GM19328 (cell line): ENCODE data around the gene GBP6.
"Not testable (repeated sequence)": the region's sequence is repeated elsewhere in the genome, so short reads cannot be mapped to it uniquely, and the experiment has no call there.

Experiments
- ATAC-seq: cut with Tn5 transposase; IDR thresholded peaks from one replicate; pipeline ENCODE4 v1.9.1; 2021; ENCODE audit warnings: mild to moderate bottlenecking, moderate library complexity; ENCODE audit not compliant: unreplicated experiment

The GBP6 gene

DNA sequence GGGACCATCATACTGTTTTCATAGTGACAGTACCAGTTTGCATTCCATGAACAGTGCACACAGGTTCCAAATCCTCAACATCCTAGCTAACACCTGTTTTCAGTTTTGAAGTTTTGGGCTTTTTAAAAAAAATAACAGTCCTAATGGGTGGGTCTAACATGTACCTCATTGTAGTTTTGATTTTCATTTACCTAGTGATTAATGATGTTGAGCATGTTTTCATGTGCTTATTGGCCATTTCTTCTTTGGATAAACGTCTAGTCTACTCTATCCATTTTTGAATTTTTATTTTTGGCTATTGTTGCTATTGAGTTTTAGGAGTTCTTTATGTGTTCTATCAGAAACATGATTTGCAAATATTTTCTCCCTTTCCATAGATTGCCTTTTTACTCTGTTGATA, 3.4 kb downstream of the GBP6 start:
- ATAC-seq: no peak

DNA sequence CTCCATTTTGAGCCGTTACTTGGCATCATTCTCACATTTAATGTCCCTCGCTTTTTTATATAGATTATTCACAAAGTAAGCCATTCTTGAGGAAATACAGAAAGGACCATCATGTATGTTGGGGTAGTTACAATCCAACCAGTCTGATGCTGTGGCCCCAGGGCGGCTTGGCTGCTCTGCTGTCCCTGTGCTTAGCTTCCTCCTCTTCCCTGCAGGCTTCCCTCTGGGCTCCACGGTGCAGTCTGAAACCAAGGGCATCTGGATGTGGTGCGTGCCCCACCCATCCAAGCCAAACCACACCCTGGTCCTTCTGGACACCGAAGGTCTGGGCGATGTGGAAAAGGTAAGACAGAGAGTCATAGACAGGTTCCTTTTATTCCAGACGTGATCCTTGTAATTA, 5.5 kb downstream of the GBP6 start:
- ATAC-seq: no peak

DNA sequence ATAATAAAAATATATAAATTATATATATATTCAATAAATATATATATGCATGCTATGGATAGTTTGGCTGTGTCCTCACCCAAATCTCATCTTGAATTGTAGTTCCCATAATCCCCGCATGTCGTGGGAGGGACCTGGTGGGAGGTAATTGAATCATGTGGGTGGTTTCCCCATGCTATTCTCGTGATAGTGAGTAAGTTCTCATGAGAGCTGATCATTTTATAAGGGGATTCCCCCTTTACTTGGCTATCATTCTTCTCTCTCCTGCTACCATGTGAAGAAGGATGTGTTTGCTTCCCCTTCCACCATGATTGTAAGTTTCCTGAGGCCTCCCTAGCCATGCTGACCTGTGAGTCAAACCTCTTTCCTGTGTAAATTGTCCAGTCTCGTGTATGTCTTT, 10.0 kb downstream of the GBP6 start:
- ATAC-seq: not testable (repeated sequence)

DNA sequence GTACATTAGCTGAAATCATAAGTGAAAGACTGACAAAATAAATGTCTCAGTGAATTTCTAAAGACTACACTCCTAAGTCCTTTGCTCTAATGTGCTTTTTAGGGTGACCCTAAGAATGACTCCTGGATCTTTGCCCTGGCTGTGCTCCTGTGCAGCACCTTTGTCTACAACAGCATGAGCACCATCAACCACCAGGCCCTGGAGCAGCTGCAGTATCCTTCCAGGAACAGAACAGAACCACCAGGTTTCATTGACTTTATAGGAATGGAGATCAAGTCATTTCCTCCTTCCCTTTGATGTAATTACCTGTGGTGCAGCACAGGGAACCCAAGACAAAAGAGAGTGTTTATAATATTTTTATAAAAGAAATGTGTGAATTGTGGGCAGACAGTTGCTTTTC, 14.1 kb downstream of the GBP6 start:
- no peak for ATAC-seq

DNA sequence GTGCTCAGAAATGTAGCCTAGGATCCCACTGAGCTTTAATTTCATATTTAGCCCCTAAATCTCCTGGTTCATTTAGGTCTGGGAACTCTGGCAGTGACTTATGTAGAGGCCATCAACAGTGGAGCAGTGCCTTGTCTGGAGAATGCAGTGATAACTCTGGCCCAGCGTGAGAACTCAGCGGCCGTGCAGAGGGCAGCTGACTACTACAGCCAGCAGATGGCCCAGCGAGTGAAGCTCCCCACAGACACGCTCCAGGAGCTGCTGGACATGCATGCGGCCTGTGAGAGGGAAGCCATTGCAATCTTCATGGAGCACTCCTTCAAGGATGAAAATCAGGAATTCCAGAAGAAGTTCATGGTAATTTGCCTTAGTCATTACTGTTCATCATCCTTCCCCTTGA, 17.8 kb downstream of the GBP6 start:
- ATAC-seq: no peak

DNA sequence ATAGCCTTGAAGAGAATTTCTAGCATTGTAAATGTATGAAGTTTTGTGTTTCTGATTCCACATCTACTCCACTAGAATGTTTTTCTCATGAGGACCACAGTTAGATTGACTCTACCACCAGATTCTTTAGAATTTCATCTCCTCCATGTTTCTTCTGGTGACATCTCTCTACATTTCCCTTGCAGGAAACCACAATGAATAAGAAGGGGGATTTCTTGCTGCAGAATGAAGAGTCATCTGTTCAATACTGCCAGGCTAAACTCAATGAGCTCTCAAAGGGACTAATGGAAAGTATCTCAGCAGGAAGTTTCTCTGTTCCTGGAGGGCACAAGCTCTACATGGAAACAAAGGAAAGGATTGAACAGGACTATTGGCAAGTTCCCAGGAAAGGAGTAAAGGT, 18.6 kb downstream of the GBP6 start:
- no peak for ATAC-seq

DNA sequence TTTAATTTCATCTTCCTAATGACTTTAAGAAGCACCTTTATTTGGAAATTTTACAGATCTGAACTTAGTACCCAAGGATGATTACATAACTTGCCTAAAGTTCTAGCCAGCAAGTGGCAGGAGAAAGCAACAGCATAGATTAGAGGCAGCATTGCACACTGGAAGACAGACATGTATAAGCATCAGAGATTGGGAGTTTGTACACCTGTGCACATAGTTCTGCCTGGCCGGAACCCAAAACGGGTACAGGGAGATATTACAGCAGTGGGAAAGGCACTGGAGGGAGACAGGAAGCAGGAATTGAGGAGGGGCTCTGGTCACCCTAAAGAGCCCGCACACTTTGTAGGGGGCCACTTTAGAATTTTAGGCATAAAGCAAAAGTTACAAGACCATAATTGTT, 19.3 kb downstream of the GBP6 start:
- ATAC-seq: no peak

DNA sequence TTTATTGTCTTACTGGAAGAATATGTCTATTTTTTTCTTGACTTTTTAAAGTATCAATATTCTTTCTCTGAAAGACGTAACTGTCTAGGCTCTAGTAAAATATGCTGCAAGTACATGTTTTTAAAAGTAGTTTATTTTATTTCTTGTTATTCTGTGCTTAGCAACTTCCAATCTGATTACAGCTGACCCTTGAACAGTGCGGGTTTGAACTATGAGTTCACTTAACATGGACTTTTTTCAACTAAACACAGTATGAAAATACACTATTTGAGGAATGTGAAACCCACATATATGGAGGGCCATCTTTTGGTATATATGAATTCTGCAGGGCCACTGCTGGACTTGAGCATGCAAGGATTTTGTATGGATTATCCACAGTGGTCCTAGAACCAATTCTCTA, 26.8 kb downstream of the GBP6 start:
- ATAC-seq: no peak

DNA sequence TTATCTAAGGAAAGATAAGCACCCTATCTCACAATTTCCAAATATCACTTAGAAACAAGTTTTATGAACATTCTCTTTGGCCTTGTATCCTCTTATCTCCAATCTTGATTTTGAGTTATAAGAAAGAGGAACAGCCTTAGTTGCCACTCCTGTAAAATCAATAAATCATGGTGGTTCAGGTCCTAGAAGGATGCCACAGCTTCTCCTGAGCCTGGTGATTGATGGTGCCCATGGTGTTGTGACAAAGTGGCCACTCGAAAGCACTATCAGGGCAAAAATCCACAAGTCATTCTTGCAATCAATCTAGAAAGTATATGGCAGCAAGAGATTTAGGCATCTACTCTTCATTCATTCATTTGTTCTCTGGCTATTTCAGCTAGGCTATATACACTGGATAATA, 27.8 kb downstream of the GBP6 start:
- no peak for ATAC-seq

DNA sequence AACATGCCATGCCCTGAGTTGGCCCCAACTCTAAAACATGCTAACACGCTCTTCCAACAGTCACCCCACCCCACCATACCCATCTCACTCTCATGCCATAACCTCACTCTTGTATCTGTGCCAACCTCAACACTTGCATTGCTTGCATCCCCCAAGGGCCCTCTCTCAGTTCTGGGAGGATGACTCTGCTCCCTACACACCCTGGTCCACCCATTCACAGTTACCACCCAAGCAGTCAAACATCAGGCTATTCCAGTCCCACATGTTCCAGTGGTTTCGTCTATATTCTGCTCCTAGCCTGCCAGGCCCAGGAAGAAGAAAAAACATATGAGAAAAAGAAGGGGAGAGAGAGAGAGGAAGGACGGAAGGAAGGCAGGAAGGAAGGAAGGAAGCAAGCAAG, 31.0 kb downstream of the GBP6 start:
- ATAC-seq: no peak

DNA sequence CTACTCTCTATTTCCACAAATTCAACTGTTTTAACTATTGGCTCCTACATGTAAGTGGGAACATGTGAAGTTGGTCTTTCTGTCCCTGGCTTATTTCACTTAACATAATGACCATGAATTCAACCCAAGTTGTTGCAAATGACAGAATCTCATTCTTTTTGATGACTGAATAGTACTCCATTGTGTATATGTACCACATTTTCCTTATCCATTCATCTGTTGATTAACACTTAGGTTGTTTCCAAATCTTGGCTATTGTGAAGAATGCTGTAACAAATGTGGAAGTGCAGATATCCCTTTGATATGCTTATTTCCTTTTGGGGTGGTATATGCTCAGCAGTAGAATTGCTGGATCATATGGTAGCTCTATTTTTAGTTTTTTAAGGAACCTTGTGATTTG, 33.0 kb downstream of the GBP6 start:
- ATAC-seq: no peak

DNA sequence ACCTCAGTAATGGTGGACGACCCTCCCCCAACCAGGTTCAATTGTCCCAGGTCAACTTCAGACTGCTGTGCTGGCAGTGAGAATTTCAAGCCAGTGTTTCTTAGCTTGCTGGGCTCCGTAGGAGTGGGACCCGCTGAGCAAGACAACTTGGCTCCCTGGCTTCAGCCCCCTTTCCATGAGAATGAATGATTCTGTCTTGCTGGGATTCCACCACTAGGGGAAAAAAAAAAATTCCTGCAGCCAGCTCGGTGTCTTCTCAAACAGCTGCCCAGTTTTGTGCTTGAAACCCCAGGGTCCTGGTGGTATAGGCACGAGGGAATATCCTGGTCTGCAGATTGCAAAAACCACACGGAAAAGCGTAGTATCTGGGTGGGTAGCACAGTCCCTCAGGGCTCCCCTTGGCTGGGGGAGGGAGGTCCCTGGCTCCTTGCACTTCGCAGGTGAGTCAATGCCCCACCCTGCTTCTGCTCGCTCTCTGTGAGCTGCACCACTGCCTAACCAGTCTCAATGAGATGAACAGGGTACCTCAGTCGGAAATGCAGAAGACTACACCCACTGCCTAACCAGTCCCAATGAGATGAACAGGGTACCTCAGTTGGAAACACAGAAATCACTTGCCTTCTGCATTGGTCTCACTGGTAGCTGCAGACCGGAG, 41.5 kb downstream of the GBP6 start:
- ATAC-seq: no peak

DNA sequence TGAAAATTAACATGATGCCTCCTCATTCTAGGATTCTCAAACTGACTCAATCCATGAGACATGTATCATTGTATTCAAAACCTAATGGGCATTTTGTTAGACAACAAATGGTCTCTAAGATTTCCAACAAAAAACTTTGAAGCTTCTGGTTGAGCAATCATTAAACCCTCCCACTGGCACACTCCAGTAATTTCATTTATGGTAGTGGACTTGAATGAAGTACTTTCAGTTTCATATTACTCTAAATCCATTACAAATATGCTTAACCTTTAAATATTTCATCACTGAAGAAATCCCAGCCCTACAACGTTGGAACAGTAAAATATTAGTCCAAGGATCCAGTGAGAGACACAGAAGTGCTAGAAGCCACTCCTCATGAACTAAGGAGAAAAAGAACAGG, 43.5 kb downstream of the GBP6 start:
- ATAC-seq: no peak

DNA sequence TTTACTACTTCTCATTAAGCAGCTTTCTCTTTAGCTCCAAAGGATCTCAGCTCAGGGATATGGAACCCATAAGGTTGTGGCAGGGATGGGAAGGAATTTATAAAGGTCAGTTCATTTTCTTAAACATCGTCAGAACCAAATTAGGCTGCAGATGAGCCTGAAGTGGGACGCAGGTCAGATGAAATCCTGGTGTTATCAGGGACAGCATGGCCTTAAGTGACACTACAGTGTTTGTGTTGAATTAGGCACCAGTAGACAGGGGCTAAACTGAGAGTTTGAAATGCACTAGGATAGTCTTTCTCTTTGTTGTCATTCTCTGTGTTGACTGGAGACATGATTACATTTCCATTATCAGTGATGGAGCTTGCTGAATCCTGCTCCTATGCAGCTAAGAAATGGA, 43.9 kb downstream of the GBP6 start:
- not testable (repeated sequence) for ATAC-seq

DNA sequence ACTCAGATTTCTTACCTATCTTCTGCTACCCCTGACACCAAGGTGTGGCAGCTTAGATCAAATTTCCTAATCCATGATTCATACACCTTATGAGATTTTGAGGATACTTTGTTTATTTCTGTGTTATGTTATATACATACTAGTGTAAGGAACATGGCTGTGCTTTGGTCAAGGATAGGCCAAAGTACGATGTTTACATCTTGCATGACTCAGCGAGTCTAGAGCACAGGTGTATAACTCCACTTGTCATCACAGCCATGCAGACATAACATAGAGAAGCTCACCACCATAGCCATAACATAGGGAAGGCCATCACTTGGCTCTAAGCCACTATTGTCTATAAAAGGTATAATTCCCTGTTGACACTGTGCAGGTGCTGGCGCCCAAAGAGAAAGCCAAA, 61.2 kb downstream of the GBP6 start:
- ATAC-seq: no peak

DNA sequence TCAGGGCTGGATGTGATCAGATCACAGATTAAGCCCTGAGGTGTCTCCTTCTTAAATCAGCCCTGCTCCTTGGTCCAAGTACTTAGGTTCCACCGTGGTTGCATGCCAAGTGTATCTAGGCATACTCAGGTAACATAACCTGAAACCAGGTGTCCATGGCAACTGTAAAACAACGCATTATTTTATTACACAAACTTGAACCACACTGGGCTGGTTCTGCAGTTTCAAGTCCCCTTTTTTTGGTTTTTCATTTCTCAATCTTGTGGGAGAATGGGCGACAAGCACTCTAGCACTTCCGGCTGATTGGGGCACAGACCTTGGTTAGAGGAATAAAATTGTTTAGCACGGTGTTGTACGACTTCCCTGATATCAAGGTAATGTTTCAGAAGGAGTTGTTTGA, 65.2 kb downstream of the GBP6 start:
- ATAC-seq: no peak

DNA sequence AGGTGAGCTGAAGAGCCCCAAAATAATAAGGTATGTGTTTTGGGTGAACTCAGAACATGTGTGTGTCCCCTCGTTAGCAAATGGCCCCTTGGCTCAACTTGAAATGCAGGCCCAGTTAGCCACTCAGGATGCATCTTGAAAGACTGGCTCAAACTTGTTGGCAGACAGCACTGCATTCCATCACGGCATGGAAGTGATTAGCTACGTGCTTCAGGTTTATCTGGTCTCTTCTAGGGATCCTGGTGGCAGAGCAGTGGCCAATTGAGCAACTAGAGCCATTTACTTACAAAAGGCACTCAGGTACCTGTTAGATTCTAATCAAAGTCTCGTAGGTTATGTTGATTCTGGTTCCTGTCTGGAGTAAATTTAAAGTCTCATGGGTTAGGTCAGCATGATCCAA, 65.8 kb downstream of the GBP6 start:
- ATAC-seq: not testable (repeated sequence)

DNA sequence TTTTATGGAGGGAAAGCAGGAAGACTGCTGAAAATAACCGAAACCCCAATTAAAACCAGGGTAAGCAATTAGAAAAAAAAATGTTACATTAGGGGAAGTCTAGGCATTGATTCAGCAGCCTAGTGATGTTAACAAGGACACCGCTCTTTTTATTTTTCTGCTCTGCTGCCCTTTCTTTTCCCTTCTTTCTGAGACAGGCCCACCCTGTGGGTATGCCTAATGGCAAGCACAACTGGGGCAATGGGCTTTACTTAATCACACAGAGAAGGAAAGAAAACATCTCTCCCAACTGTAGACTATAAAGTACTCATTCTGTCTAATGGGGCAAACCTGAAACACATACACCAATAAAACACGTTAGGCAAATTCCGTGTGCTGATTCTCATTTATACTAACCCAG, 69.6 kb downstream of the GBP6 start:
- no peak for ATAC-seq

DNA sequence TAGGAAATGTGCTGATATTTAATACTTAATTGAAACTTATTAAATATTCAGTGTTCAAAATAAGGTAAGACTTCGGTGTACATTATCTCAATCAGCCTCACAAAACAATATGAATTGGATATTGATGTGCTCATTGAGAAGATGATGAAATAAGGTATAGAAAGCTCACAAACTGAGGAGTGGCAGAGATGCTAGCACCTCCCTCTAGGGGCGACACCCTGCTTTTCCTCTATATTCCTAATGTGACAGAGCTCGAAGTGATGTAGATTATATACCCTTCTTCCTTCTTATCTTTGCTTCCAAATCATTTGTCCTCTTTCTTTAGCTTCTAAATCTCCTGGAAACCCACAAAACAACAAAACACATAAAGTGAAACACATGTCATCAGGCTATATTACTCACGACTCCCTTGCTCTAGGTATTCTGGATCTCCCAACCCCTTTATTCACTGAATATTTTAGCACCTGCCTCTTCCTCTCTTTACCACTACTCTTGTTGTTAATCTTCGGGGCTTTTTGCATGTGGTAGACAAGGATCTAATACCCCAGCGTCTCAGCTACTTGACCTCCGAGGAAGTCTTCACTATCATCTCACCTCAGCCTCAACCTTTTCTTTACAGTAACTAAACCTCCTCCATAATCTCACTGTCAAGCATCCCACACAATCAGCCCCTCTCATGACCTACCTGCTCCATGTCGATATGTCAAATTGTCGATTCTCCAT, 70.4 kb downstream of the GBP6 start:
- ATAC-seq: not testable (repeated sequence)
